HG02870 (cell line): ENCODE measurements around the gene PPP1R14D.
A peak's percentile ranks its signal among the peaks of the same experiment; 100 is the strongest.

ENCODE experiments used
- ATAC-seq: cut with Tn5 transposase; IDR thresholded peaks from one replicate; pipeline ENCODE4 v1.9.1; 2021; ENCODE audit warnings: mild to moderate bottlenecking, moderate library complexity; ENCODE audit not compliant: unreplicated experiment

The PPP1R14D gene

GRCh38 chr15:40853241-40853890, 24.9 kb upstream of the PPP1R14D start:
- no peak for ATAC-seq

DNA sequence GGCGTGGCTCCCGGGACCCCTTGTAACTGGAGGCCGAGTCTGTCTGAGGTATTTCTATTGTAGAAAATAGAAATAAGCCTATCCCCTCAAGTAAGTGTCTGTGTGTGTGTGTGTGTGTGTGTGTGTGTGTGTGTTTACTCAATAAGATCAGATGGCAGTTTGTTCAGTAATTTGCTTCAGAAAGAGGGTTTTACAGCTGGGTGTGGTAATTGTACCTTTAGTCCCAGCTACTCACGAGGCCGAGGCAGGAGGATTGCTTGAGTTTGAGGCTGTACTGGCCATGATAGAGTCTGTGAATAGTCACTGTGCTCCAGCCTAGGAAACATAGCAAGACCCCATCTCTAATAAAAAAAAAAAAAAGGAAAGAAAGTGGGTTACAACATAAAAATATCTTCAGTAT, 24.0 kb upstream of the PPP1R14D start:
- no peak for ATAC-seq

GRCh38 chr15:40850576-40851112, 22.1 kb upstream of the PPP1R14D start:
- no peak for ATAC-seq

- peak; percentile 61 for ATAC-seq
Measured at GRCh38 chr15:40847223-40847961, 18.9 kb upstream of the PPP1R14D start.

DNA sequence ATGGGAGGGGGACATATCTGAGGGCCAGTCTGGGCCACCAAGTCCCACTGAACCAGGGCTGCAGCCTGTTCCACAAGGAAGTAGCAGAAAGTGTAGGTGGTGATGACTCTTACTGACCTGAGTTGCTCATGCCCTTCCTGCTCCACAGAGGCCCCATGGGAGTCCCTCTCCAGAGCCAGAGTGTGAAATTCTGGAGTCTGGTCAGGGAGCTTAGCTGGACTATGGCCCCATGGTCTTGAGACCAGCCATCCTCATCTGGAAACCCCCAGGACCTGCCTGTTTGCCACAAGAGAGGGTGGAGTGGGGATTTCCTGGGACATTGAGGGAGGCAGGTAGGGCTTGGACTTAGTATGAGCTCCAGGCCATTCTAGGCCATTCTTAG, 18.3 kb upstream of the PPP1R14D start:
- ATAC-seq, result no peak

GRCh38 chr15:40845511-40846284, 17.2 kb upstream of the PPP1R14D start:
- no peak for ATAC-seq

DNA sequence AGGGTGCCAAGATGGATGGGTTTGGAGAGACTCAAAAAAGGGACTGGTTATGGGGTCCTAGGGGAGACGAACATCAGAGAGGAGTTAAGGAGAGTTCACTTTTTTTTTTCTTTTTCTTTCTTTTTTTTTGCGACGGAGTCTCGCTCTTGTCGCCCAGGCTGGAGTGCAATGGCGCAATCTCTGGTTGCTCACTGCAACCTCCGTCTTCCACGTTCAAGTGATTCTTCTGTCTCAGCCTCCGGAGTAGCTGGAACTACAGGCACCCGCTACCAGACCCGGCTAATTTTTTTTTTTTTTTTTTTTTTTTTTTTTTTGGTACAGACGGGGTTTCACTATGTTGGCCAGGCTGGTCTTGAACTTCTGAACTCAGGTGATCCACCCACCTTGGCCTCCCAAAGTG, 16.5 kb upstream of the PPP1R14D start:
- no peak for ATAC-seq

DNA sequence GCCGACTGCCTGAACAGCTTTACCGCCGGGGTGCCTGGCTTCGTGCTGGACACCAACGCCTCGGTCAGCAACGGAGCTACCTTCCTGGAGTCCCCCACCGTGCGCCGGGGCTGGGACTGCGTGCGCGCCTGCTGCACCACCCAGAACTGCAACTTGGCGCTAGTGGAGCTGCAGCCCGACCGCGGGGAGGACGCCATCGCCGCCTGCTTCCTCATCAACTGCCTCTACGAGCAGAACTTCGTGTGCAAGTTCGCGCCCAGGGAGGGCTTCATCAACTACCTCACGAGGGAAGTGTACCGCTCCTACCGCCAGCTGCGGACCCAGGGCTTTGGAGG, 16.2 kb upstream of the PPP1R14D start:
- ATAC-seq, result no peak

GRCh38 chr15:40843885-40844695, 15.6 kb upstream of the PPP1R14D start, which contains the start of gene SPINT1:
SPINT1 (plus strand) TSS chr15:40844048; CDS start chr15:40844555, 507 bp downstream.
- ATAC-seq, result no peak

DNA sequence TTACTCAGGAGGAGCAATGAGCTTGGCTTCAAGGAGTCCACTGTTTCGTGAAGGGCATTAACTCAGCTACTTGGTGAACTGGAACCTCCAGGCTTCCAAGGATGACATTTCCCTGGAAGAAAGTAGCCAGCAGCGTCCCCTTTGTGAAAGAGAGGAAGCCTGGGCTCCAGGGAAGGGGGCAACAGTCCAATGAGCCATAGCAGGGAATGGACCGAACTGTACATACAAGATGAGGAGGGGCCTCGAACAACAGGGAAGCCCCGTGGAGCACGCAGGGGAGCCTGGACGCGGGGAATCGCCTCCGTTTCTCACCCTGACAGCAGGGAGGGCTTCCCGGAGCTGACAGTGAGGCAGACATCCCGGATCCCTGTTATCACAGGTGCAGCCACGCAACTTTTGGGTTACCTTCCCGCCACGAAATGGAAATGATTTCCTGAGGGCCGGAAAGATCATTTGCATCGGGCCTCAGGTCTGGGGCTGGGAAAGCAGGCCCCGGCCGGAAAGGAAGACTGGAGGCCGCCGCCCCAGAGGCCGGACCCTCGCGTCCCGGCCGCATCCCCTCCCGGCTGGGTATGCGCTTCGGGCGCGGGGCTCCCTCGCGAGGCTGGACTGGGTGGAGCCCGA, 14.9 kb upstream of the PPP1R14D start:
- ATAC-seq, result no peak

- ATAC-seq, result no peak
Measured at GRCh38 chr15:40841741-40842140, 13.2 kb upstream of the PPP1R14D start.

GRCh38 chr15:40838756-40839155, 10.2 kb upstream of the PPP1R14D start:
- no peak for ATAC-seq

GRCh38 chr15:40836020-40836419, 7.5 kb upstream of the PPP1R14D start:
- no peak for ATAC-seq

DNA sequence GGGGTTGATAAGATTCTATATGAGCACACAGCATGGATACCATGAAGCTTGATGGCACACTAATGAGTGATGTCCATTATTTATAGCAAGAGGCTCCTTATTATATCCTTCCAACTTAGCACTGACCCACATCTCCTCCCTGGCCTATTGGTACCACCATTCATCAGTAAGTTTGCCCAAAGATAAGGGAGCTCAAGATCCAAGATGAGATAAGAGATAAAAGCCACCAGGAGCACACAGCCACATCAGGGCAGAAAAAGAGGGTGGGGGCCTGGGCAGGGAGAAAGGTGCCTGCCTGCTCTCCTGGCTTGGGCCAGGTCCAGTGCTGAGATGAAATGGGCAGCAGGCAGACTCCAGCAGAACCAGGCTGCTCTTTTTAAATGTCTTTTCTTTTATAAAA, 4.4 kb upstream of the PPP1R14D start:
- no peak for ATAC-seq

DNA sequence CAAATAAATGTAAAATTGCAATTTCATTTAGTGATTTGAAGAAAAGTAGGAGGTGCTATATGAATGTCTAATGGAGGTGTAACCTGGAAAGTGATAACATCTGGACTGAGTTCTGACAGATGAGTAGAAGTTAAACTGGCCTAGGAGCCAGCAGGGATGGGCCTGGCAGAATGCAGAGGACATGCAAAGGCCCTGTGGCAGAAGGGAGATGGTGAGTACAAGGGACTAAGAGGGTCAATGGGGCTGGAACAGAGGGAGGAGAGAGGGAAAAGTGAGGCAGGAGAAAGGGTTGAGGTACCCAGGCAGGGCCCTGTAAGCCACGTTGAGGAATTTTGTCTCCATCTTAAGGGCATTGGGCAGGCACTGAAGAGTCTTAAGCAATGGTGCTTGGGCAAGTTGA, 3.4 kb upstream of the PPP1R14D start:
- ATAC-seq, result no peak

GRCh38 chr15:40830884-40831283, 2.4 kb upstream of the PPP1R14D start:
- no peak for ATAC-seq

DNA sequence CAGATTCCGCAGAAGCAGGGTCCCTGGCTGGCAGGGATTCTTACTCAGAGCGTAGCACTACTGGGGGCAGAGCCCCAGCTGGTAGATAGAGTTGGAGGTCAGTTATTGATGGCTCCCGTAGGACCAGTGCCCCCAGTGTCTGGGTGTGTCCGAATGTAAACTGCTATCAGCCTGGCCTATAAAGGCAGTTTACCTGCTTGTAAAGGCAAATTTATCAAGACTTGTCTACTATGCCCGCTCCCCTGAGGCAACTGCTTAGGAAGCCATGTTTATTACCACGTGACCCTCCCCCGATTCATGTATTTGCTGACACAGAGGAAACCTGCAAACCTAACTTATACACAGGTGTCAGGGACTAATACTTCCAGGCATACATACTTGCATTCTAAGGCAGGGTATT, 607 bp upstream of the PPP1R14D start:
- no peak for ATAC-seq

DNA sequence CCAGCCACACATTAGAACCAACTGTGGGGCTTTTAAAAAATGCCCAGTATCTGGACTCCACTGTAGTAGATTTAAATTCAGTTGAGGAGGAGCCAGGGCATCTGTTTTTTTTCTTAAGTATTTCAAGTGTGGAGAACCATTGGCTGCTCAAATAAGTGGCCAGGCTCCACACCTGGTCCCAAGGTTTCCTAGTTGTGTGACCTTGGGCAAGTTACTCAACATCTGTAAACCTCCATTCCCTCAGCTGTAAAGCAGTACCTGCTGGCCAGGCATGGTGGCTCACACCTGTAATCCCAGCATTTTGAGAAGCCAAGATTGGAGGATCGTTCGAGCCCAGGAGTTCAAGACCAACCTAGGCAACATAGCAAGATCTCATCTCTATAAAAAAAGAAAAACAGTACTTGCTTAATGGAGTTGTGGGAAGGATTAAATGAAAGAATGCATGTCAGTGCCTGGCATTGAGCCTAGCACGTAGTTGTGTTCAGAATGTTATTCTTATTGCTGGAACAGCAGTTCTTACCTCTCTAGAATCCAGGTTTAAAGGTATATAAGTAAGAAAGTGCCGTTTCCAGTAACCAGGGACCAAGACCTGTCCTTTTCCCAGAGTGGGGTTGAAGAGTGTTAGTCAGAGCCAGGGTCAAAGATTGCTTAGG, 2.0 kb downstream of the PPP1R14D start:
- ATAC-seq, result no peak

GRCh38 chr15:40825661-40826422, 2.7 kb downstream of the PPP1R14D start:
- no peak for ATAC-seq
